Femur (tissue), 1 donor: Measurements from ENCODE around the gene CDK5RAP3.

Experiments used
- DNase-seq: peaks from one replicate; pipeline ENCODE4 v3.0.0-alpha.2; 2017

Gene CDK5RAP3

DNA sequence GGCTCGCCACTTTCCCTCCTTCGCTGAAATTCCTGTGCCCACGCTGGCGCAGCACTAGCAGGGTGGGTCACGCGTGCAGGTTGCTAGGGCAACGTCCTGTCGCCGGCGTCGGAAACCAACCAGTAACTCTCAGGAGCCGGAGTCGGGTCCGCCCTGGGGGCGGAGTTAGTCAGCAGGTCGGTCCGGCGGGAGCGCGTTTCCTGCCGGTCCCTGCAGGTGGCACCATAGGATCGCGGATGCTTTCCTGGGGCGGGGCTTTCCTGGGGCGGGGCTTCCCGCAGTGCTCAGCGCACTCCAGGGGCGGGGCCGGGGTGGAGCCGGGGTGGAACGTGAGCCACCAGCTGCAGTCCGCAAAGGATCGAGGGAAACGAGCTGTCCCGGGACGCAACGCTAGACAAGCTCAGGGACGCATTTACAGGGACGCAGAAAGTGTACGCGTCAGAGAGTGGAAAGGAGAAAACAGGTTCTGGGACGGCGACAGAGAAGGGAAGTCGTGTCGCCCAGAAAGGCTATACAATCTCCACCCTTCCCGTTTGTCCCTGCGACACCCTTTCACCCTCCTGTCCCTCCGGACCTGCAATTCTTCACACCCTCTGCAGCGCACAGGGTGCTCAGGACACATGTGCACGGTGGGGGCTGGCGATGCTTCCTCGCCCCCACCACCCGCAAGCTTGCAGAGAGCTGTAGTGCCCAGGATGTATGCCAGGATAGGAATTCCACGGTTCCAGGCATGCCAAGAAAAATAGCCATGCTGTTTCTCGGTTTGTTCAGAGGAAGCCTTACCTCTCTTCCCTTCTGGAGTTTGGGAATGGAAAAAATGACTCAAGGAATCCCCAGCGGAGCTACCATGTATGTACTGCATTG, 54.4 kb downstream of the CDK5RAP3 start:
- peak; percentile 98 for DNase-seq

DNA sequence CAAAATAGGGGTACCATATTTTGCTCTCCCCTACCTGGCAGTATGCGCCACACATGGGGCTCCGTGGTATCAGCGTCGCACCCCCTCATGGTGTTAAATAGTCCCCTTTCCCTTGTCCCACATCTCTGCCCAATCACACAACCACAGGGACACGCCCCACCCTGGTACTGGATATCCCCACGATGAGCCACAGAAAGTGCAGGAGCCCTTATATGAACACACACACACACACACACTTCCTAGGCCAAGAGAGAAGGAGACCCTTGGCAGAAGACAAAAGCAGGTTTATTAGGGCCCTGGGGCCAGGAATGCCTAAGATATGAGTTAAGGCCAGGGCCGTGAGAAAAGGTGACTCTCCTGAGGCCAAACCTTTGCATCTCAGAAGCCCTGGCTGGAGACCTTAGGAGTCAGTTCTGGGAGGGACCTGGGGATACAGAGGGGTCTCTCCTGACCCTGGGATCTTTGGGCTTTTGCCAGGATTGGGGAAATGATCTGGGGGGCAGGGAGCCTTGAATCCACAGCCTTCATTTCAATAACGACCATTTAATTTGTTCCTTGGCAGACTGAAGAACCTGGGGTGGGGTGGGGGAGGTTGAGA, 55.1 kb downstream of the CDK5RAP3 start:
- DNase-seq: peak; percentile 55

DNA sequence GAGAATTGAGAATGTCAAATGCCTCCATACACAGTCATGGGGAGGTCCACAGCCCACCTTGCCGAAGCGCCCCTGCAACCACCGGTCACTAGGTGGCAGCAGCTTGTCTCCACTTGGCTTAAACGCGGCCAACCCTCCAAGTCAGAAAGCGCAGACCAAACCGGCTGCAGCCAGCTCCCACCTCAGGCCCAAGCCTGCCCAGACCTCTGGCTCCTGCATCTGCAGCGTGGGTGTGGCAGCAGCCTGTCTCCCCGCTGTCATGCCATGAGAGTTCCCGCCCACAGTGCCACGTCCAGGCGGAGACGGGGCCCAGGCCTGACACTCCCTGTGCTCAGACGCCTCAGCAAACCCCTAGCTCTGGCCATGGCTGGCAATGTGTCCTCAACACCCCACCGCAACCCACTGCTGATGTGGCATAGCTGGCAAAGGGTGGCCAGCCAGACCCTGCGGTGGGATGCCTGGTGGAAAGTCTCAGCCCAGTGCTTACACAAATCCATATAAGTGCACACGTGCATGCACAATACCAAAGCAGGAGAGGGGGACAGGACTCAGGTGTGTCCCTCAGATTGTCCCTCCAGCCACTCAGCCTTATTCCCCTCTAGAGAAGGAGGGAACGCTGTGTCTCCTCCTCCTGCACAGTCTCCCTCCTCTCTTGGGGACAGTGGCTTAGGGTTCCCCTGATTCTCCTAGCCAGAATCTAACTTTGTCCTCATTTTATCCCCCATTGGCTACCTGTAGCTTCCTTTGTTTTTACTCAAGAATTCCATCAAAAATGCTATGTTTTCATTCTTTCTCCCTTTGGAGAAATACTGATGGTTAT, 55.8 kb downstream of the CDK5RAP3 start:
- DNase-seq: peak; percentile 95

DNA sequence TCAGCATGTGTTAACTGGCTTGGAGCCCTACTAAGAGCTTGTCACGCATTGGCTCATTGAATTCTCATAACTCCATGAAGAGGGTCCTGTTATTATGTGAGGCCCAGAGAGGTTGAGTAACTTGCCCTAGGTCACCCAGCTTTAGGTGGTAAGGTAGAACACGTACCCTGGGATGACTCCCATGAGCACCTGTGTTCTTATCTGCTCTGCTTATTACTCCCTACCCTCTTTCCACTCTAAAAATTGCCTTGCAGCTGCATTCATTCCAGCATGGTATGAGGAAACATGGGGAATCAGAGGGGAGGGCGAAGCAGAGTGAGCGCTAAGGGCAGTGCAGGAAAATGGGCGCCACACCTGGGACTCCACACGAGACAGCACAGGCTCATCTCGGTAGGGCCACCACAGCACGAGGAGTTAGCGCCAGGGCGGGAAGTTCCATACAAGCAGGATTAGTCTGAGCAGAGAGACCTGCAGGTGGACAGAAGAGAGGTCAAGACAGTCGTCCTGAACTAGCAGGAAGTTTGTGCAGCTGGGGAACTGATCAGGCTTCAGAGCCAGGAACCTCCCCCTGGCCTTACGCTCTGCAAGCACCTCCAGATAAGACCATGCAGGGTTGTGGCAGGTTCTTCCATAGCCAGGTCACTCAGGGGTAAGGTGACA, 56.5 kb downstream of the CDK5RAP3 start:
- no peak for DNase-seq

DNA sequence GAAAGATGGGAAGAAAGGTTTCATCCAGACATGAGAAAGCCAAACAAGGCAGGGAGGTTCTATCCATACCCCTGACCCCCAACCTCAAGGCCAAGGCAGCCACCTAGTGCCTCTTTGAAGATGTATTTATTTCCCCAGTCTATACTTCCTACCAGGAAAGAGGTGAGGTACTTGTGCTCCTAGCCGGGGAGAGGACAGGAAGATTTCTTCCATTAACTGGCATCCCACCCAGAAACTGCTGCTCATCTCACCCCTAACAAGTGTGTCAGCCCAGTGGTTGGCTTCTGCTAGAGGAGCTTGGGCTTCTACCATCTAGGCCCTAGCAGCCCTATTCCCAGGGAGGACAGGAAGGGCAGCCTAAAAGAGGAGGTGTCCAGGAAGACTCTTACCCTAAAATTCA, 57.8 kb downstream of the CDK5RAP3 start:
- no peak for DNase-seq

DNA sequence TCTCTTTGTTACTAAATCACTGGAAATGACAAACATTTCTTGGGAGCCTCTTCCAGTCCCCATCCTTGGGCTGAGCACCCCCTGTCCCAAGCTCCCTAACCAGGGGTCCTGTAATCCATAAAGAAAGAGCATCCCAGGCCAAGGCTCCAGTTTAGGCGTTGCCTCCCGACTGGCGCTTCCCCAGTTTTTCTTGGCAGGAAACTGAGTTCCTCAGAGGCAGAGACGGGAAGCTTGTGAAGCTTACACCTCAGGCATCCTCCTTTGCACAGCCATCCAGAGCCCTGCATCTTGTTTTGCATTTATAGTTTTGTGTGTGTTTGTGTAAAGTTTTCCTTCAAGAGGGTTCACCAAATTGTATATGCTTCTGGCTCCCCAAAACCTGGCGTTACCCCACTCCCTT, 59.6 kb downstream of the CDK5RAP3 start:
- DNase-seq: peak; percentile 75
